HepG2 (cell line): ENCODE measurements around the gene SLC35B4. TPM values are rescaled to one million over a fixed set of nuclear protein-coding genes. Genes with fewer than 3 reads are reported as not detected.
A peak's percentile ranks its signal among the peaks of the same experiment; 100 is the strongest.

Experiments used
- AHR ChIP-seq: IDR thresholded peaks from 2 replicates; pipeline ENCODE4 v1.6.1; 2018; ENCODE audit warnings: missing genetic modification reagents, missing compliant biosample characterization
- ARNTL ChIP-seq: sonication (generic); formaldehyde crosslinking; IDR thresholded peaks from 2 replicates; pipeline ENCODE4 v1.4.0; 2020; ENCODE audit warnings: mild to moderate bottlenecking, missing genetic modification reagents
- CC2D1A ChIP-seq: sonication (generic); formaldehyde crosslinking; IDR thresholded peaks from 2 replicates; pipeline ENCODE4 v1.8.1; 2023; ENCODE audit warnings: mild to moderate bottlenecking, missing genetic modification reagents
- CEBPG ChIP-seq: IDR thresholded peaks from 2 replicates; pipeline ENCODE4 v1.6.1; 2016
- CHD2 ChIP-seq: IDR thresholded peaks from 2 replicates; pipeline ENCODE4 v1.6.1; 2011; ENCODE audit warnings: low read depth, low read length, improper control_type of control experiment
- EED ChIP-seq: sonication (generic); formaldehyde crosslinking; IDR thresholded peaks from 2 replicates; pipeline ENCODE4 v1.5.0; 2020; ENCODE audit warnings: mild to moderate bottlenecking, missing genetic modification reagents
- ELF1 ChIP-seq: sonication (generic); formaldehyde crosslinking; IDR thresholded peaks from 2 replicates; pipeline ENCODE4 v1.4.0; 2020; ENCODE audit warnings: missing genetic modification reagents
- GABPB1 ChIP-seq: IDR thresholded peaks from 2 replicates; pipeline ENCODE4 v1.6.1; 2016; ENCODE audit warnings: mild to moderate bottlenecking, missing genetic modification reagents, moderate library complexity, missing compliant biosample characterization
- GTF2F1 ChIP-seq: fragments of 150-350 bp; IDR thresholded peaks from 2 replicates; pipeline ENCODE4 v1.6.1; 2014; ENCODE audit warnings: low read length
- MED8 ChIP-seq: sonication (generic); formaldehyde crosslinking; IDR thresholded peaks from 2 replicates; pipeline ENCODE4 v1.8.1; 2023; ENCODE audit warnings: mild to moderate bottlenecking, missing genetic modification reagents; ENCODE audit not compliant: insufficient replicate concordance
- MEIS1 ChIP-seq: sonication (generic); formaldehyde crosslinking; IDR thresholded peaks from 2 replicates; pipeline ENCODE4 v1.9.0; 2021; ENCODE audit warnings: mild to moderate bottlenecking, missing genetic modification reagents, moderate library complexity, borderline replicate concordance
- NAIF1 ChIP-seq: sonication (generic); formaldehyde crosslinking; IDR thresholded peaks from 2 replicates; pipeline ENCODE4 v1.5.0; 2020; ENCODE audit warnings: mild to moderate bottlenecking, missing genetic modification reagents, borderline replicate concordance
- SOX5 ChIP-seq: IDR thresholded peaks from 2 replicates; pipeline ENCODE4 v1.6.1; 2016; ENCODE audit warnings: borderline replicate concordance
- SRSF4 ChIP-seq: fragments of 200-400 bp; formaldehyde crosslinking; IDR thresholded peaks from one replicate; pipeline ENCODE4 v1.6.1; 2018; ENCODE audit warnings: mild to moderate bottlenecking, low read depth, low read length, moderate library complexity; ENCODE audit not compliant: poor library complexity, severe bottlenecking
- TCF7L2 ChIP-seq: IDR thresholded peaks from 2 replicates; pipeline ENCODE4 v1.6.1; 2011; ENCODE audit warnings: mild to moderate bottlenecking, low read depth, low read length, moderate library complexity
- ZC3H4 ChIP-seq: sonication (generic); formaldehyde crosslinking; IDR thresholded peaks from 2 replicates; pipeline ENCODE4 v1.4.0; 2020; ENCODE audit warnings: missing genetic modification reagents, borderline replicate concordance
- ZEB1 ChIP-seq: IDR thresholded peaks from 2 replicates; pipeline ENCODE4 v1.6.1; 2012; ENCODE audit warnings: mild to moderate bottlenecking, low read depth, inconsistent platforms; ENCODE audit not compliant: insufficient replicate concordance
- ZNF251 ChIP-seq: sonication (generic); formaldehyde crosslinking; IDR thresholded peaks from 2 replicates; pipeline ENCODE4 v1.9.0; 2021; ENCODE audit warnings: mild to moderate bottlenecking, missing genetic modification reagents
- ZNF354B ChIP-seq: sonication (generic); formaldehyde crosslinking; IDR thresholded peaks from 2 replicates; pipeline ENCODE4 v1.8.0; 2022; ENCODE audit warnings: mild to moderate bottlenecking, missing genetic modification reagents
- ZNF460 ChIP-seq: sonication (generic); formaldehyde crosslinking; IDR thresholded peaks from 2 replicates; pipeline ENCODE4 v1.5.1; 2020; ENCODE audit warnings: missing genetic modification reagents, mild to moderate bottlenecking, borderline replicate concordance
- ZNF615 ChIP-seq: sonication (generic); formaldehyde crosslinking; IDR thresholded peaks from 2 replicates; pipeline ENCODE4 v1.5.0; 2020; ENCODE audit warnings: mild to moderate bottlenecking, missing genetic modification reagents, borderline replicate concordance
- ZNF883 ChIP-seq: sonication (generic); formaldehyde crosslinking; IDR thresholded peaks from 2 replicates; pipeline ENCODE4 v1.5.1; 2020; ENCODE audit warnings: mild to moderate bottlenecking, missing genetic modification reagents; ENCODE audit errors: not compliant biosample characterization
- ZSCAN12 ChIP-seq: sonication (generic); formaldehyde crosslinking; IDR thresholded peaks from 2 replicates; pipeline ENCODE4 v1.9.0; 2021; ENCODE audit warnings: mild to moderate bottlenecking, missing genetic modification reagents
- polyA plus RNA-seq, 8 experiments: library from polyadenylated mRNA; depleted of rRNA in 3 of 8; stranded (reverse) in 7 of 8; unstranded in 1 of 8; fragments of >200 nt; fragmentation: Illumina TruSeq in 4 of 8; extraction: Trizol in 4 of 8; gene quantifications; 2 replicates each; pipeline versions ENCODE4 v1.2.1 to v1.2.3, GENCODE V29; 2011 to 2016; ENCODE audit warnings: low read depth in 4 of 8, missing spikeins in 1 of 8, mixed read lengths in 1 of 8; ENCODE audit not compliant: insufficient read depth in 1 of 8
- total RNA-seq, 5 experiments: library from RNA; depleted of rRNA; stranded (reverse); fragments of >200 nt; fragmentation: Illumina TruSeq; extraction: Trizol; gene quantifications; 2 replicates each; pipeline ENCODE4 v1.2.3, GENCODE V29; 2016; ENCODE audit warnings: low read depth in 1 of 5
- TF ChIP-seq, protein P1 (sequence below): sonication (generic); formaldehyde crosslinking; IDR thresholded peaks from 2 replicates; pipeline ENCODE4 v1.5.1; 2020; ENCODE audit warnings: mild to moderate bottlenecking, missing genetic modification reagents, borderline replicate concordance
- TF ChIP-seq, protein P2 (sequence below): sonication (generic); formaldehyde crosslinking; IDR thresholded peaks from 2 replicates; pipeline ENCODE4 v1.5.0; 2020; ENCODE audit warnings: mild to moderate bottlenecking, missing genetic modification reagents, borderline replicate concordance

Gene SLC35B4
- total and polyA plus RNA-seq, 2 of the 13 experiments (the other 11 are each of a cell fraction or from before 2014, with no cell fraction given), result 17.1 to 17.8 TPM

DNA sequence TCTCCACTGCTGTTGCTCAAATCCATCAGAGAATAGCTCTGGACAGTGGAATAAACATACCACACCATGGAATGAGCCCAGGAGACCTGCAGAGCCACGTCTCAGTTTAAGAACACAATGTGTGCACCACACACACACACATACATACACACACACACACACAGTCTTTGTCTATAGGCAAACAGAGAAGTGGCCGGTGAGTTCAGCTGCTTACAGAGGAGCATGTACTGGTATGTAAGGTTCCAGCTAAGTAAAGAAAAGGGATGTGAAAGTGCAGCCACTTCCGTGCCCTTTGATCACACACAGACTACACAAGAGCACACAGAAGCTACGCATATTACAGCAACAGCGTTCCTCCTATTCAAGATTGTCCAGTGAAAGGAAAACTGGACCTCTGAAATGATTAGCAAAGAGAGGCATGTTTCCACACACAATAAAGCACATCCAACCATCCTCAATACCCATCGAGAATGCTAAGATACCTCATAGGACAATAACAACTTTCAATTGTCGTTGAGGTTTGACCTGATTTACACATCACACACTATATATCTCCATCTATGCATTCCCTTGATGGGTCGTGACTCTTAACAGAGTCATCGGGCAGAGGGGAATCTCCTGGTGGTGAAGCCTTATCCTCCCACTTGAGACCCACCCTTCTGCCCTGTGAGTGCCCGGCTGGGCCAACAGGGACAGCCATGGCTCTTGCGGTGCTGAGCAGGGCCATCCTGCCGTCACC lies 23.6 kb downstream of the SLC35B4 start (continued):
- TF ChIP-seq ARNTL (CRISPR knock-in tag) (no peak), TCF7L2 (no peak), NAIF1 (CRISPR knock-in tag) (no peak), SOX5 (CRISPR knock-in tag) (peak; percentile 90), CEBPG (CRISPR knock-in tag) (peak; percentile 45), MEIS1 (CRISPR knock-in tag) (no peak), GTF2F1 (no peak), ZSCAN12 (CRISPR knock-in tag) (no peak), ZNF883 (CRISPR knock-in tag) (no peak), CC2D1A (CRISPR knock-in tag) (no peak), CHD2 (no peak), ZNF354B (CRISPR knock-in tag) (no peak), ELF1 (CRISPR knock-in tag) (peak; percentile 57), ZNF615 (no peak), ZNF251 (CRISPR knock-in tag) (no peak), SRSF4 (no peak), ZC3H4 (CRISPR knock-in tag) (no peak), GABPB1 (0 out of 2 replicates have a peak, but pooled peaks have one; percentile 8), ZNF460 (CRISPR knock-in tag) (no peak), ZEB1 (no peak), EED (CRISPR knock-in tag) (no peak), AHR (CRISPR knock-in tag) (no peak), MED8 (CRISPR knock-in tag) (no peak)
- TF ChIP-seq, protein P1, sequence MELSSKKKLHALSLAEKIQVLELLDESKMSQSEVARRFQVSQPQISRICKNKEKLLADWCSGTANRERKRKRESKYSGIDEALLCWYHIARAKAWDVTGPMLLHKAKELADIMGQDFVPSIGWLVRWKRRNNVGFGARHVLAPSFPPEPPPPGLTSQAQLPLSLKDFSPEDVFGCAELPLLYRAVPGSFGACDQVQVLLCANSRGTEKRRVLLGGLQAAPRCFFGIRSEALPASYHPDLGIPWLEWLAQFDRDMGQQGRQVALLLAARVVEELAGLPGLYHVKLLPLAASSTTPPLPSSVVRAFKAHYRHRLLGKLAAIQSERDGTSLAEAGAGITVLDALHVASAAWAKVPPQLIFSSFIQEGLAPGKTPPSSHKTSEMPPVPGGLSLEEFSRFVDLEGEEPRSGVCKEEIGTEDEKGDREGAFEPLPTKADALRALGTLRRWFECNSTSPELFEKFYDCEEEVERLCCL (CRISPR knock-in tag), result no peak
- TF ChIP-seq, protein P2, sequence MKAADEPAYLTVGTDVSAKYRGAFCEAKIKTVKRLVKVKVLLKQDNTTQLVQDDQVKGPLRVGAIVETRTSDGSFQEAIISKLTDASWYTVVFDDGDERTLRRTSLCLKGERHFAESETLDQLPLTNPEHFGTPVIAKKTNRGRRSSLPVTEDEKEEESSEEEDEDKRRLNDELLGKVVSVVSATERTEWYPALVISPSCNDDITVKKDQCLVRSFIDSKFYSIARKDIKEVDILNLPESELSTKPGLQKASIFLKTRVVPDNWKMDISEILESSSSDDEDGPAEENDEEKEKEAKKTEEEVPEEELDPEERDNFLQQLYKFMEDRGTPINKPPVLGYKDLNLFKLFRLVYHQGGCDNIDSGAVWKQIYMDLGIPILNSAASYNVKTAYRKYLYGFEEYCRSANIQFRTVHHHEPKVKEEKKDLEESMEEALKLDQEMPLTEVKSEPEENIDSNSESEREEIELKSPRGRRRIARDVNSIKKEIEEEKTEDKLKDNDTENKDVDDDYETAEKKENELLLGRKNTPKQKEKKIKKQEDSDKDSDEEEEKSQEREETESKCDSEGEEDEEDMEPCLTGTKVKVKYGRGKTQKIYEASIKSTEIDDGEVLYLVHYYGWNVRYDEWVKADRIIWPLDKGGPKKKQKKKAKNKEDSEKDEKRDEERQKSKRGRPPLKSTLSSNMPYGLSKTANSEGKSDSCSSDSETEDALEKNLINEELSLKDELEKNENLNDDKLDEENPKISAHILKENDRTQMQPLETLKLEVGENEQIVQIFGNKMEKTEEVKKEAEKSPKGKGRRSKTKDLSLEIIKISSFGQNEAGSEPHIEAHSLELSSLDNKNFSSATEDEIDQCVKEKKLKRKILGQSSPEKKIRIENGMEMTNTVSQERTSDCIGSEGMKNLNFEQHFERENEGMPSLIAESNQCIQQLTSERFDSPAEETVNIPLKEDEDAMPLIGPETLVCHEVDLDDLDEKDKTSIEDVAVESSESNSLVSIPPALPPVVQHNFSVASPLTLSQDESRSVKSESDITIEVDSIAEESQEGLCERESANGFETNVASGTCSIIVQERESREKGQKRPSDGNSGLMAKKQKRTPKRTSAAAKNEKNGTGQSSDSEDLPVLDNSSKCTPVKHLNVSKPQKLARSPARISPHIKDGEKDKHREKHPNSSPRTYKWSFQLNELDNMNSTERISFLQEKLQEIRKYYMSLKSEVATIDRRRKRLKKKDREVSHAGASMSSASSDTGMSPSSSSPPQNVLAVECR (CRISPR knock-in tag), result peak; percentile 39; the same call in 1 of the 2 replicates
